AG04449 (cell line): Measurements from ENCODE around the gene MYO7B.

Experiments used
- CTCF ChIA-PET: fragments of 350-600 bp; formaldehyde crosslinking; extraction: SDS; loops from one replicate; lab custom pipeline; 2021; ENCODE audit warnings: antibody characterized with exemption; lab: Yijun Ruan, JAX
- POLR2A ChIA-PET: fragments of 400-600, 350-600 bp; formaldehyde crosslinking; extraction: SDS; loops from one replicate; lab custom pipeline; 2020; ENCODE audit warnings: antibody characterized with exemption, inconsistent platforms; lab: Yijun Ruan, JAX
- DNase-seq: peaks from one replicate; pipeline ENCODE4 v3.0.0-alpha.2; 2010; ENCODE audit warnings: low read depth, low spot score
- H3K4me3 ChIP-seq: 2 replicates; pipeline ENCODE4 v1.5.1; 2011; ENCODE audit warnings: low read depth, mild to moderate bottlenecking, control low read depth, low read length
- CTCF ChIP-seq: IDR thresholded peaks from one replicate; pipeline ENCODE4 v1.5.1; 2011; ENCODE audit warnings: mild to moderate bottlenecking, moderate library complexity, low read length, control low read depth, inconsistent platforms; ENCODE audit not compliant: insufficient read depth; ENCODE audit errors: missing control alignments

MYO7B gene

GRCh38 chr2:127572841-127573240 lies 37.4 kb downstream of the MYO7B start:
- no peak for DNase-seq
- CTCF ChIA-PET = no interaction called here
- no peak for TF ChIP-seq CTCF
- H3K4me3 ChIP-seq = no peak overlapping the region
- POLR2A ChIA-PET = no interaction called here

GRCh38 chr2:127573298-127573697 lies 37.8 kb downstream of the MYO7B start:
- ChIA-PET POLR2A (no interaction called here), CTCF (no interaction called here)
- no peak for TF ChIP-seq CTCF
- H3K4me3 ChIP-seq = no peak overlapping the region
- DNase-seq = no peak

- H3K4me3 ChIP-seq = no peak overlapping the region
- POLR2A ChIA-PET = no interaction called here
- TF ChIP-seq CTCF = no peak
- CTCF ChIA-PET = no interaction called here
- DNase-seq = no peak
Measured at GRCh38 chr2:127573771-127574170, 38.3 kb downstream of the MYO7B start.

- ChIA-PET CTCF (interaction anchor here (0.6 to 3.0 kb wide), 2 partner anchors 17 to 73 kb away, joined by 3 to 17 read pairs; no protein-coding TSS in a partner anchor), POLR2A (interaction anchor here (0.6 kb wide), 1 partner anchor 28 kb away, joined by 3 read pairs; no protein-coding TSS in a partner anchor)
- TF ChIP-seq CTCF = no peak
- no peak overlapping the region for H3K4me3 ChIP-seq
- no peak for DNase-seq
Measured at GRCh38 chr2:127574656-127575055, 39.2 kb downstream of the MYO7B start.

DNA sequence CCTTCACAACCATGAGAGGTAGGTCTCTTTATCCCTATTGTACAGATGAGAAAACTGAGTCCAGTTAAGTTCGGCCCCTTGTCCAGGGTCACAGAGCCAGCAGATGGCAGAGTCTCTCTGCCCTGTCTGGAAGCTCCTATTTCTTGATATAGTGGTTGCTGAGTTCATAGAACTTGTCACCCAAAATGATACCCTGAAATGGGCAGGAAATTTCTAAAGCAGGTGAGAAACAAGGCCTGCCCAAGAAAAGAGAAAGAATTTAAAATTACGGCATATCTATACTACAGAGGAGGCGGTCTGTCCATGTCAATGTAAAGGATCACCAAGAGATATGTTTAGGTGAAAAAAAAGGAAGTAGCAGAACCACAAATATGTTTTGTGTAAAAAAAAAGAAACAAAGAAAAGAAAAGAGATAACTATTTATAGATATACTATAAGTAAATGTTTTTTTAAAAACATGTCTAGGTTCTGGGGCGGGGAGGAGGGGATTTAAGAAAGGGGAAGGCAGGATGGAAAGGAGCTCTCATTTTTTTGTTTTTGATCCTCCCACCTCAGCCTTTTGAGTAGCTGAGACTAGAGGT lies 39.8 kb downstream of the MYO7B start:
- ChIA-PET POLR2A (no interaction called here), CTCF (interaction anchor here (0.8 to 3.0 kb wide), 2 partner anchors 16 to 46 kb away, joined by 3 to 17 read pairs; no protein-coding TSS in a partner anchor)
- no peak overlapping the region for H3K4me3 ChIP-seq
- no peak for DNase-seq
- TF ChIP-seq CTCF = no peak

DNA sequence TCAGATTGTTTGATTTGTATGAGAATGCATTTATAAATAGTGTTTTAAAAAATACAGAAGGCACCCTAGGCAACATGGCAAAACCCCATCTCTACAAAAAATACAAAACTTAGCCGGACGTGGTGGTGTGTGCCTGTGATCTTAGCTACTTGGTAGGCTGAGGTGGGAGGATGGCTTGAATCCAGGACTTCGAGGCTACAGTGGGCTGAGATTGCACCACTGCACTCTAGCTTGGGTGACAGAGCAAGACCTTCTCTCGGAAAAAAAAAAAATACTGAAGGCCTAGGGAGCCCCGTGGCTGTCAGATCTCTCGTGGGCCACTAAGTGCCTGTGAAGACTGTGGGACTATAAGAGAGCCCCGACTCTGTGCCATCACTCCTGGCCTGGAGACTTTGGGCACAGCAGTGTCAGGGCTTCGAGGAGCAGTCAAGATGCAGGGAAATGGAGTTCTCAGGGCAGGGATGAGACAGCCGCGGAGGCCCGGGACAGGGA lies 40.5 kb downstream of the MYO7B start:
- no peak for DNase-seq
- ChIA-PET CTCF (interaction anchor here (0.8 to 3.0 kb wide), 2 partner anchors 16 to 47 kb away, joined by 3 to 17 read pairs; no protein-coding TSS in a partner anchor), POLR2A (no interaction called here)
- no peak overlapping the region for H3K4me3 ChIP-seq
- no peak for TF ChIP-seq CTCF
